Bronchial epithelial cell (primary cell): ENCODE measurements around the gene CACNA2D4. TPM values are rescaled to one million over a fixed set of nuclear protein-coding genes. Genes with fewer than 3 reads are reported as not detected.

ENCODE experiments used
- DNase-seq: peaks from one replicate; pipeline ENCODE4 v3.0.0-alpha.2; 2010; ENCODE audit warnings: low read depth
- FAIRE-seq: peaks from 2 replicates; lab custom pipeline; 2011; peaks lifted over from hg19 to GRCh38; lab: Jason Lieb, UNC
- H3K27me3 ChIP-seq: 2 replicates; pipeline ENCODE4 v1.5.1; 2011; ENCODE audit warnings: low read length; ENCODE audit not compliant: control insufficient read depth, insufficient read depth
- H3K36me3 ChIP-seq: 2 replicates; pipeline ENCODE4 v1.5.1; 2011; ENCODE audit warnings: low read length; ENCODE audit not compliant: control insufficient read depth, insufficient read depth
- H3K4me3 ChIP-seq: 2 replicates; pipeline ENCODE4 v1.5.1; 2011; ENCODE audit warnings: mild to moderate bottlenecking, low read depth, low read length, control low read depth
- total RNA-seq: library from RNA; depleted of rRNA; stranded (reverse); fragments of >200 nt; gene quantifications from 2 replicates; pipeline ENCODE4 v1.2.1, GENCODE V29; 2014
- TF ChIP-seq, protein P1 (sequence below): IDR thresholded peaks from 2 replicates; pipeline ENCODE4 v1.5.1; 2011; ENCODE audit warnings: mild to moderate bottlenecking, moderate library complexity, low read length, control low read depth, inconsistent platforms; ENCODE audit not compliant: insufficient read depth, severe bottlenecking

CACNA2D4 gene, protein sequence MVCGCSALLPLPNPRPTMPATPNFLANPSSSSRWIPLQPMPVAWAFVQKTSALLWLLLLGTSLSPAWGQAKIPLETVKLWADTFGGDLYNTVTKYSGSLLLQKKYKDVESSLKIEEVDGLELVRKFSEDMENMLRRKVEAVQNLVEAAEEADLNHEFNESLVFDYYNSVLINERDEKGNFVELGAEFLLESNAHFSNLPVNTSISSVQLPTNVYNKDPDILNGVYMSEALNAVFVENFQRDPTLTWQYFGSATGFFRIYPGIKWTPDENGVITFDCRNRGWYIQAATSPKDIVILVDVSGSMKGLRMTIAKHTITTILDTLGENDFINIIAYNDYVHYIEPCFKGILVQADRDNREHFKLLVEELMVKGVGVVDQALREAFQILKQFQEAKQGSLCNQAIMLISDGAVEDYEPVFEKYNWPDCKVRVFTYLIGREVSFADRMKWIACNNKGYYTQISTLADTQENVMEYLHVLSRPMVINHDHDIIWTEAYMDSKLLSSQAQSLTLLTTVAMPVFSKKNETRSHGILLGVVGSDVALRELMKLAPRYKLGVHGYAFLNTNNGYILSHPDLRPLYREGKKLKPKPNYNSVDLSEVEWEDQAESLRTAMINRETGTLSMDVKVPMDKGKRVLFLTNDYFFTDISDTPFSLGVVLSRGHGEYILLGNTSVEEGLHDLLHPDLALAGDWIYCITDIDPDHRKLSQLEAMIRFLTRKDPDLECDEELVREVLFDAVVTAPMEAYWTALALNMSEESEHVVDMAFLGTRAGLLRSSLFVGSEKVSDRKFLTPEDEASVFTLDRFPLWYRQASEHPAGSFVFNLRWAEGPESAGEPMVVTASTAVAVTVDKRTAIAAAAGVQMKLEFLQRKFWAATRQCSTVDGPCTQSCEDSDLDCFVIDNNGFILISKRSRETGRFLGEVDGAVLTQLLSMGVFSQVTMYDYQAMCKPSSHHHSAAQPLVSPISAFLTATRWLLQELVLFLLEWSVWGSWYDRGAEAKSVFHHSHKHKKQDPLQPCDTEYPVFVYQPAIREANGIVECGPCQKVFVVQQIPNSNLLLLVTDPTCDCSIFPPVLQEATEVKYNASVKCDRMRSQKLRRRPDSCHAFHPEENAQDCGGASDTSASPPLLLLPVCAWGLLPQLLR
- total RNA-seq: 0.13 TPM in 1 of 2 replicates, not detected in the other

DNA sequence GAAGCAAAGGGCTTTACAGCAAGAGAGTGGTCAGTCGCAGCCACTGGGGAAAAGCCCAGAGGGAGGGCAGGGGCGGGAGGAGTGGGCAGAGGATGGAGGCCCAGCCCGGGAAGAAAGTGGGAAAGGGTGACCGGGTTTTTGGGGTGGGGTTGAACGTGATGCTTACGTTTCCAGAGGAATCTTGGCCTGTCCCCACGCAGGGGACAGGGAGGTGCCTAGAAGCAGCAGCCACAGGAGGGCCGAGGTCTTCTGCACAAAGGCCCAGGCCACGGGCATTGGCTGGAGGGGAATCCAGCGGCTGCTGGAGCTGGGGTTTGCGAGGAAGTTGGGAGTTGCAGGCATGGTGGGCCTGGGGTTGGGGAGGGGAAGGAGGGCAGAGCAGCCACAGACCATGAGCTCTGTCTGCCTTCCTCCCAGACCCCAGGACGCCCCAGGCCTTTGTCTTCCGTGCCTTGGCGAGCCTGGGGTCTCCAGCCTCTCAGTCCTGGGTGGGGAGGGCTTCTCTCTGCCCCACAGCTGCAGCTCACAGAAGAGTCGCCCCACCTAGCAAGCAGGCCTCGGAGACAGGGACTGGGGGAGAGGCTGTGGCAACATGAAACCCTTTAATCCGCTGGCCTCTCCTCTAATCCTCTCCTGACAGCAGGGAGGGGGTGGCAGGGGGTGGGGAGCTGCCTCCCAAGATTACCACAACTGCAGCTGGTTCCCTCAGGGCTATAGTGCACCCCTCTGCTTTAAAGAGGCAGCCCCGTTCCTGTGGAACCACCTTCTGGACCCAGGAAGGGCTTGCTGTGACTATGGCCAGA is at the start of gene CACNA2D4:
TSS of gene CACNA2D4 (minus strand) at position 572 of the 803 bp plus-strand sequence. CDS start at position 393, 179 bp downstream.
- Histone ChIP-seq H3K4me3 (no peak within 1 kb of the TSS), H3K27me3 (no peaks in the 10 kb centered on the region)
- no peak for FAIRE-seq

DNA sequence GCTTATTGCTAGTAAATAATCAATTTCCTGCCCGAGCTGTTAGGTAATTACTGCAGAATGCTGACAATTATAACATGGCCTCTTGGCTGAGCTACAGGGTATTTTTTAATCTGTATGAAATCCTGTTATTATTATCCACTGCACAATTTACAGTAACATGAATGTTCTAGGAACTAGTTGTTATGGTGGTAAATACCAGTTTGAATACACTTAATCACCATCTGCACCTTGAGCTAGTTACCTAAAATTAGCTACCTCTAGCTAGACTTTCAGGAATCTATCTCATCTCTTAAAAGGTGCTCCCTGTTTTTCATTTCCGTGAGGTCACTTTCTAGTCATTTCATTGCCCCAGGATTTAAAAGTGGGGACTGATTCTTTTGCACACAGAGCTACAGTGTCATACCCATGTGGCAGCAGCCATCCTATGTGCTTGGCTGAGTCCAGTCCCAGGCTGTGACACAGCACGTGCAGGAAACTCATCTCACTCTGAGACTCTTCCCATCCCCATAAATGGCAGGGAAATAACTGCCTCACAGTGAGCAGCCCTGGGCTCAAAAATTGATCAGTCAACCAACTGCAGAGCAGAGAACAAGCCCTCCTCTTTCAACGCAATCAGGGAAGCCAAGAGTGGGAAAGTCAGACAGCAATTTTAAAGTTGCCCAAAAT is 48.2 kb upstream of the CACNA2D4 start:
- no peak for FAIRE-seq

More for the DNA sequence above, at the start of gene CACNA2D4:
- DNase-seq: no peak
- TF ChIP-seq, protein P1, sequence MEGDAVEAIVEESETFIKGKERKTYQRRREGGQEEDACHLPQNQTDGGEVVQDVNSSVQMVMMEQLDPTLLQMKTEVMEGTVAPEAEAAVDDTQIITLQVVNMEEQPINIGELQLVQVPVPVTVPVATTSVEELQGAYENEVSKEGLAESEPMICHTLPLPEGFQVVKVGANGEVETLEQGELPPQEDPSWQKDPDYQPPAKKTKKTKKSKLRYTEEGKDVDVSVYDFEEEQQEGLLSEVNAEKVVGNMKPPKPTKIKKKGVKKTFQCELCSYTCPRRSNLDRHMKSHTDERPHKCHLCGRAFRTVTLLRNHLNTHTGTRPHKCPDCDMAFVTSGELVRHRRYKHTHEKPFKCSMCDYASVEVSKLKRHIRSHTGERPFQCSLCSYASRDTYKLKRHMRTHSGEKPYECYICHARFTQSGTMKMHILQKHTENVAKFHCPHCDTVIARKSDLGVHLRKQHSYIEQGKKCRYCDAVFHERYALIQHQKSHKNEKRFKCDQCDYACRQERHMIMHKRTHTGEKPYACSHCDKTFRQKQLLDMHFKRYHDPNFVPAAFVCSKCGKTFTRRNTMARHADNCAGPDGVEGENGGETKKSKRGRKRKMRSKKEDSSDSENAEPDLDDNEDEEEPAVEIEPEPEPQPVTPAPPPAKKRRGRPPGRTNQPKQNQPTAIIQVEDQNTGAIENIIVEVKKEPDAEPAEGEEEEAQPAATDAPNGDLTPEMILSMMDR: no peak
- H3K36me3 ChIP-seq: no peaks in the 10 kb centered on the region

DNA sequence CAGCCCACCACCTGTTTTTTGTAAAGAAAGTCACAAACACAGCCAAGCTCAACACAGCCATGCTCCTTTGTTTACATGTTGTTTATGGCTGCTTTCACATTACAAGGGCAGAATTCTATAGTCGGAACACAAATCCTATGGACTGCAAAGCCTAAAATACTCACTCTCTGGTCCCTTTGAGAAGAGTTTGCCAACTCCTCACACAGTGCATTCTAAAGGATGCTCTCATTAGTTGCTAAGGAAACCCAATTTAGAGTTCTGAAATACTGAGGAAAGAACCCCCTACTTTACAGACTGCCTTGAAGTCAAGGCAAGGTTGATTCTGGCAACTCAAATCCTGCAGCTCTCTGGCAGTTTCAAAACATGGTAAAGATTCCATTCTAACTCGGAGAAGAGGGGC is 47.5 kb upstream of the CACNA2D4 start:
- H3K4me3 ChIP-seq: no peak overlapping the region
- DNase-seq (no peak), FAIRE-seq (no peak)
- no peaks in the 10 kb centered on the region for H3K27me3 ChIP-seq
- H3K36me3 ChIP-seq: peaks cover 2% of the 10 kb centered on the region
- TF ChIP-seq, protein P1: no peak

More for the DNA sequence above, 48.2 kb upstream of the CACNA2D4 start:
- no peak for DNase-seq
- no peak overlapping the region for H3K4me3 ChIP-seq
- TF ChIP-seq, protein P1: no peak
- no peaks in the 10 kb centered on the region for H3K27me3 ChIP-seq
- H3K36me3 ChIP-seq: peaks cover 2% of the 10 kb centered on the region

DNA sequence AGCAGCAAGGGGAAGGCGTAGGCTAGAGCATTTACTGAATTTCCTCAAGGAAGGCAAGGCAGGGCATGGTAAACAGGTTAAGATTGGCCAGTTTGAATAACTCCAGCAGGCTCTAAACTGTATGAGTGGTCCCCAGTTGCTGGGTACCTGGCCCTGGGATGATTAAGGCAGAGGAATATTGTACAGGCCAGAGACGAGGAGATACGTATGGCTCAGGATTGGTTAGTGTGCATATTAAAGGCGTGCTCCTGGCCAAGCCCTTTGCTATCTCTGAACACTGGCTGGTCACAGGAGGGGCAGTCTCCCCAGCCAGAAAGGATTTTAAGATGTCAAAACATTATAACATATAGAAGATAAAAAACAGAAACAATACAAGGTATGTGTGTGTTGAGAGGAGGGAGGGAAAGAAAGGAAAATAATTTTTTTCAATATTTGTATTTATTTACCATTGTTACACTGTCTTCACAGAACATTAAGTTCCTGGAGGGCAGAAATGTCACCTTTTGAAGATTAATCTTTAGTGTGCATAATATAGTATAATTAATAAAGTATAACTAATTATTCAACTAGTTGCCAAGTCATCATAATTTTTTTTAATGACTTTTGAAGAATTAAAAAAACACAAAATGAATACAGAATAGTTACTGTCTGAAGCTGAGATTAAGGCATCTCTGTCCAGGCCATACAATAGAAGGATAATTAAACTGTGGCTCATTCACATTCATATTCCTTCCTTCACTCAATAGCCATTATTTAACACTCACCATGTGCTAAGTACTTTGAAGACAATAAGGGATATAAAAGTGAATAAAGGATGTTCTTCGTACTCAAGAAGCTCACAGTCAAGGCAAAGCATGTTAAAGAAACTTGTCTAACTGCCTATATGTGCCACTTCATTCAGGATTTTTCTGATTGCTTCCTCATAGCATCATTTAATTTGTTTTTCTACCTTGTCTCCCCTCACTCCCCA is 43.9 kb upstream of the CACNA2D4 start:
- FAIRE-seq: no peak

More for the DNA sequence above, 43.9 kb upstream of the CACNA2D4 start:
- H3K36me3 ChIP-seq: peaks cover 3% of the 10 kb centered on the region
- no peak overlapping the region for H3K4me3 ChIP-seq
- DNase-seq: no peak
- no peaks in the 10 kb centered on the region for H3K27me3 ChIP-seq
- TF ChIP-seq, protein P1: no peak
